RPMI7951 (cell line): Measurements from ENCODE around the gene PCNT. TPM values are rescaled to one million over a fixed set of nuclear protein-coding genes. Genes with fewer than 3 reads are reported as not detected.

Source experiments
- DNase-seq: peaks from one replicate; pipeline ENCODE4 v3.0.0-alpha.2; 2012; ENCODE audit warnings: low read depth
- total RNA-seq: library from RNA; depleted of rRNA; stranded (reverse); fragments of >200 nt; shearing (Covaris generic); gene quantifications from 2 replicates; pipeline ENCODE4 v1.2.3, GENCODE V29; 2014; rRNA removed

The PCNT gene
- total RNA-seq, 1 experiment from 2014 or later = 11.7 TPM

DNA sequence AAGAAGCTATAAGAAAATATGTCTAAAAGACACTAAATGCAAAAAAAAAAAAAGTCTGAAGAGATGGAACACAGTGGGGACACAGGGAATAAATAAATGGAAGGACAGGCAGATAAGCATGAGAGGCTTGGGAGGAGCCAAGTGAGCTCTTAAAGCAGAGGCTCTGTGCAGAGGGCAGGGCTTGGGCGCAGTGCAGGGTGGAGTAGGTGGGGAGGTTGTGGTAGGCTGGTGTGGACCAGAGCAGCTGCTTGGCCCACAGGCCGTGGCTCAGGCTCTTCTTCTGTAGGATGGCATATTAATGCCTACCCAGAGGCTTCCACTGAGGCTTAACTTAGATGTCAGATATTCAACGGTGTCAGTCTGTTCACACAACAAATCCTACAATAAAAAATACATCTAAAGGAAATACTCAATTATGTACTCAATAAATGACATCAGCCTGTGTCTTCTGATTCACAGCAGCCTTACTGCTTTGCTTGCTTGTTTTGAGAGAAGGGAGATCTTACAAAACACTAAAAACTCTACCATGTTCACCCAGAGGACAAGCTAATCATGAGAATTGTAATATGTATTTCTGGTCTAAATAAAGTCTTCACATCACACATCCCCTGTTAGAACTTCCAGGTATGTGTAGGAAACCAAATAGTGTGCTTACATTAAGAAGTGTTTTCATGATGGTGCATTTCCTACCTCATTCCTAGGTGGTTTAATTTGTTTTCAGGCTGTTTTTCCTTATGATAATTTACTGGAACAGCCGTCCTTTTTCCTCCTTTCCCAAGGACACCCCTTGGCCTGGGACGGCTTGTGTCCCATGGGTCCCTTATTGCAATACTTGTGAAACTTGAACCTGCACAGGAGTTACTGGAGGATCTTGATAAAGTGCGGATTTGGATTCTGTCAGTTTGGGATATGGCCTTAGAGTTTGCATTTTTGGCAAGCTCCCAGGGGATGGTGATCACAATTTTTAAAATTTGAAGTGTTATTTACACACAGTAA, 159.6 kb downstream of the PCNT start:
- no peak for DNase-seq

DNA sequence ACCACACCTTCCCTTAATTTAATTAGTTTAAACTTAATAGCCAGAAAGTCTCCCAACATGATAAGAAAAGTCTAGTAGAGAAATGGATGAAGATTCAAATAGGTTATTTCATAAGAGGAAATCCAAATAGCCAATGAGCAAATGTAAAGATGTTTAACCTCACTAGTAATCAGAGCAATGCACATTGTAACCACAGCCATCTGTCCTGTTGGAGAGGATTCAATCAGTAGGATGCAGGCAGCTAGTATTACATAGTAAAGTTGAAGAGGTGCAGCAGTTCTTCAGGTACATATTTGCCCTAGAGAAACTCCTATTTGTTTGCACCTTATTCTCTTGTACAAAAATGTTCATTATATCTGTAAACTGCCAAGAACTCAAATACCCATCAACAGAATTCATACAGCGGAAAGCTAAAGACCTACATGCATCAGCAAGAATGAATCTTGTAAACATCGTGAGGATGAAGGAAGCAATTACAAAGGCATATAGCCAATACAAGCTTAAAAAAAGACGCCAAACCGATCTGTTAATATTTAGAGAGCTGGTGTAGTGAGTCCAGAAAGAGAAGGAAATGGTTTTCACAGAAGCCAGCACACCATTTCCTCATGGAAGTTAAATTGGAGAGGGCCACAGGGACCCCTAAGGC, 162.6 kb downstream of the PCNT start:
- no peak for DNase-seq

DNA sequence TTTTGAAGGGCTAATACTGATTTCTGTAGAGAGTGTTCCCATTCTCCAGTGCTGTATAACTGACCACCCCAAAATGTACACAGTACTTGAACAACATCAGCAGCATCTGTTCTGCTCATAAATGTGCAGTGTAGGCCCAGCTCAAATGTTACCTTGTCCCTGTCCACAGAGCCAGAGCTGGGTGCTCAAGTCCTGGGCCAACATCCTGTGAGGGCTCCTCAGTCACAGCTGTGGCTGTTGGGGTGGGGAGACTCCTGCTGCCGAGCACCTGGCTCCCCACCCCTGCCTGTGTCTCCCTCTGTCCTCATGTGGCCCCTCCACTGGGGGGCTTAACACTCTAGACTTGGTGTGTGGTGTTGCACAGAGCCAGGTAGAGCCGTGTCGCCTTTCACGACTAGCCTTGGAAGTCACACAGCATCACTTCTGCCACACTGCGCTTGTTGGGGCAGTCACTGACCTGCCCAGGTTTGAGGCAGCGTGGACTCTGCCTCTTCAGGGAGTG, 165.3 kb downstream of the PCNT start:
- DNase-seq = no peak

DNA sequence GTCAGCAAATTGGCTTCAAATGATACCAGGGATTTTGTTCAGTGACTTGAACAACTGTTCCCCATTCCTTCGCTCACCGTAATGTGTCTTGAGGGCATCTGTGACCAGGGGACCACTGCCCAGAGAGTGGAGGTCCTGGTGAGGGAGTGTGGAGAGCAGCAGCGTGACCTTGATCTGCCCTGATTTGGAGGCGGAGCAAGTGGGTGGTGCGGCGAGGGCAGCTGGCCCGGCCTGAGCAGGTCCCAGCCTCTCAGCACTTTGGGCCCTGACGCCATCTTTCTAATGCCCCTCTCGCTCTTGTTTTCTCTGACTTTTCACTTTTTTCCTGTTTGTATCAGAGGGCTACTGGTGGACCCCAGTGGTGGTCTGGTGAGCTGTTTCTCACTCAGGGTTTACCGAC, 165.8 kb downstream of the PCNT start:
- no peak for DNase-seq

GRCh38 chr21:46491553-46491952, 167.6 kb downstream of the PCNT start:
- no peak for DNase-seq

- no peak for DNase-seq
Observed at GRCh38 chr21:46492851-46493250, 168.9 kb downstream of the PCNT start.

- no peak for DNase-seq
Observed at GRCh38 chr21:46493828-46494227, 169.9 kb downstream of the PCNT start.

Other genes with a start within 250 kb of the PCNT start
- gene COL6A2, start 226.0 kb upstream of the PCNT start, total RNA-seq = 680 and 1,049 TPM in 2 replicates
- 0.20 and 0.36 TPM in 2 replicates for gene FTCD, start 168.6 kb upstream of the PCNT start, total RNA-seq
- 17.2 and 18.6 TPM in 2 replicates for gene SPATC1L, start 139.7 kb upstream of the PCNT start, total RNA-seq
- 26.7 and 32.9 TPM in 2 replicates for gene LSS, start 95.4 kb upstream of the PCNT start, total RNA-seq
- 27.5 and 37.5 TPM in 2 replicates for gene MCM3AP, start 38.5 kb upstream of the PCNT start, total RNA-seq
- 9.9 and 18.5 TPM in 2 replicates for gene YBEY, start 37.8 kb upstream of the PCNT start, total RNA-seq
- gene C21orf58, start 286 bp upstream of the PCNT start, total RNA-seq = 8.9 TPM in 2 replicates
- 13.6 and 14.3 TPM in 2 replicates for gene DIP2A, start 134.7 kb downstream of the PCNT start, total RNA-seq